SK-N-SH (cell line): ENCODE measurements around the gene HINFP.

Experiments used
- CTCF ChIP-seq: fragments of 200-600 bp; sonication (generic); IDR thresholded peaks from 2 replicates; pipeline ENCODE4 v1.6.1; 2017; ENCODE audit warnings: antibody characterized with exemption, mild to moderate bottlenecking, moderate library complexity
- ELF1 ChIP-seq: IDR thresholded peaks from 2 replicates; pipeline ENCODE4 v1.4.0; 2012
- EP300 ChIP-seq, 2 experiments: IDR thresholded peaks; 2 replicates each; pipeline versions ENCODE4 v1.4.0 to v1.6.1; 2012; ENCODE audit warnings: borderline replicate concordance in 1 of 2, low read depth in 1 of 2, low read length in 1 of 2
- MAX ChIP-seq: IDR thresholded peaks from 2 replicates; pipeline ENCODE4 v1.4.0; 2012; ENCODE audit warnings: low read depth
- POLR2AphosphoS5 ChIP-seq: IDR thresholded peaks from 2 replicates; pipeline ENCODE4 v1.6.1; 2012; ENCODE audit warnings: low read depth, low read length
- SIN3A ChIP-seq: IDR thresholded peaks from 2 replicates; pipeline ENCODE4 v1.6.1; 2012; ENCODE audit warnings: low read depth, mild to moderate bottlenecking, low read length, moderate library complexity, borderline replicate concordance
- SMC3 ChIP-seq: IDR thresholded peaks from 2 replicates; pipeline ENCODE4 v1.6.1; 2012; ENCODE audit warnings: low read depth, low read length, improper control_type of control experiment
- TAF1 ChIP-seq: IDR thresholded peaks from 2 replicates; pipeline ENCODE4 v1.6.1; 2012; ENCODE audit warnings: low read depth, mild to moderate bottlenecking, low read length, moderate library complexity, borderline replicate concordance
- TEAD4 ChIP-seq: IDR thresholded peaks from 2 replicates; pipeline ENCODE4 v1.4.0; 2012; ENCODE audit warnings: mild to moderate bottlenecking, borderline replicate concordance; ENCODE audit not compliant: insufficient read depth

GRCh38 chr11:119179983-119180382 lies 58.6 kb downstream of the HINFP start:
- TF ChIP-seq CTCF = no peak
- TF ChIP-seq POLR2AphosphoS5 = no peak
- no peak for TF ChIP-seq EP300 (IDR thresholded peaks at IDR 0.05; ENCODE audit: borderline replicate concordance in 1 of 2, low read depth in 1 of 2, low read length in 1 of 2)
- TF ChIP-seq ELF1 = no peak
- no peak for TF ChIP-seq MAX
- TF ChIP-seq SIN3A = no peak
- no peak for TF ChIP-seq TAF1
- TF ChIP-seq SMC3 = no peak
- no peak for TF ChIP-seq TEAD4
